Measurements from ENCODE around the gene SCG5. TPM values are rescaled to one million over a fixed set of nuclear protein-coding genes. Genes with fewer than 3 reads are reported as not detected.

SCG5 gene
- total and polyA plus RNA-seq, 2 of the 13 experiments (the other 11 are each of a cell fraction or from before 2014, with no cell fraction given), result 2.3 to 3.5 TPM

DNA sequence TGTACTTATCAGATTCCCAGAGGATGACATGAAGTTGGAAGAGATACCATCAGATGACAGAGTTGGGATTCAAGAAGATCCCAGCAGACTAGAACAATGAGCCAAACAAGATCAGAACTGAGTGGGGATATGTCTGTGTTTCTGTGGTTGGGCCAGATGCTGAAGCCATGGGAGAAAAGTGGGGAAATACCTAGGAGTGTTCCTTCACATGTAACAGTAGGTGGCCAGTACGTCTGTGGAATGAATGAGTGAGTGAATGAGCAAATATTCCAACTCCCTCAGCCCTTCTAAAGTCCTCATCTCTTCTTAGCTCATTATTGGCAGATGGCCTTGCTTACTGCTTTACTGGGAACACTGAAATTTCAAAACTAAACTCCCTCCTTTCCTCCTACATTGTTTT is 44.1 kb downstream of the SCG5 start:
- no peaks in the 10 kb centered on the region for H3K27me3 ChIP-seq (ENCODE audit: control insufficient read depth in 1 of 2, insufficient read depth in 2 of 2, low read length in 2 of 2)
- intact Hi-C loops (cut with micrococcal nuclease; ENCODE audit: unreplicated experiment), result no loop called here
- no peaks in the 10 kb centered on the region for H3K9me3 ChIP-seq (ENCODE audit: low read length)
- H3K4me3 ChIP-seq (replicated peaks in 1 of 3; ENCODE audit: insufficient read depth in 1 of 3, low read depth in 2 of 3, low read length in 3 of 3), result no peak overlapping the region
- FAIRE-seq, result no peak
- H3K4me2 ChIP-seq (ENCODE audit: low read depth, low read length), result no peak overlapping the region
- H3K9ac ChIP-seq (ENCODE audit: insufficient read depth, low read depth, low read length), result no peak overlapping the region
- no peak overlapping the region for H2AFZ ChIP-seq (ENCODE audit: low read length)
- peaks cover 18% of the 10 kb centered on the region for H3K4me1 ChIP-seq (ENCODE audit: insufficient read depth, low read length)
- no peak for ATAC-seq
- H3K27ac ChIP-seq (ENCODE audit: extremely low read length, insufficient read depth, low read length), result no peak overlapping the region
- no peaks in the 10 kb centered on the region for H3K36me3 ChIP-seq (replicated peaks in 1 of 2; ENCODE audit: control insufficient read depth in 1 of 2, insufficient read depth in 2 of 2, low read length in 2 of 2)
- WGBS (ENCODE audit: low lambda C conversion rate), result 100% methylated on average over 1 of the region's 1 CpG
- no peaks in the 10 kb centered on the region for H4K20me1 ChIP-seq (ENCODE audit: insufficient read depth, low read length)
- in situ Hi-C loops (cut with HindIII; ENCODE audit: extremely low pct_ligation_motif_present, low pct_unique_long_range_greater_than_20kb), result no loop called here
- no peaks in the 10 kb centered on the region for H3K79me2 ChIP-seq (ENCODE audit: insufficient read depth, low read length)
- CTCF ChIA-PET (ENCODE audit: low intra/inter-chr PET ratio, low total read pairs), result no interaction called here
- no peak for DNase-seq (ENCODE audit: low spot score)
- no peak for TF ChIP-seq ZNF552 (CRISPR knock-in tag; IDR thresholded peaks at IDR 0.05; ENCODE audit: borderline replicate concordance)
- TF ChIP-seq, protein P1, sequence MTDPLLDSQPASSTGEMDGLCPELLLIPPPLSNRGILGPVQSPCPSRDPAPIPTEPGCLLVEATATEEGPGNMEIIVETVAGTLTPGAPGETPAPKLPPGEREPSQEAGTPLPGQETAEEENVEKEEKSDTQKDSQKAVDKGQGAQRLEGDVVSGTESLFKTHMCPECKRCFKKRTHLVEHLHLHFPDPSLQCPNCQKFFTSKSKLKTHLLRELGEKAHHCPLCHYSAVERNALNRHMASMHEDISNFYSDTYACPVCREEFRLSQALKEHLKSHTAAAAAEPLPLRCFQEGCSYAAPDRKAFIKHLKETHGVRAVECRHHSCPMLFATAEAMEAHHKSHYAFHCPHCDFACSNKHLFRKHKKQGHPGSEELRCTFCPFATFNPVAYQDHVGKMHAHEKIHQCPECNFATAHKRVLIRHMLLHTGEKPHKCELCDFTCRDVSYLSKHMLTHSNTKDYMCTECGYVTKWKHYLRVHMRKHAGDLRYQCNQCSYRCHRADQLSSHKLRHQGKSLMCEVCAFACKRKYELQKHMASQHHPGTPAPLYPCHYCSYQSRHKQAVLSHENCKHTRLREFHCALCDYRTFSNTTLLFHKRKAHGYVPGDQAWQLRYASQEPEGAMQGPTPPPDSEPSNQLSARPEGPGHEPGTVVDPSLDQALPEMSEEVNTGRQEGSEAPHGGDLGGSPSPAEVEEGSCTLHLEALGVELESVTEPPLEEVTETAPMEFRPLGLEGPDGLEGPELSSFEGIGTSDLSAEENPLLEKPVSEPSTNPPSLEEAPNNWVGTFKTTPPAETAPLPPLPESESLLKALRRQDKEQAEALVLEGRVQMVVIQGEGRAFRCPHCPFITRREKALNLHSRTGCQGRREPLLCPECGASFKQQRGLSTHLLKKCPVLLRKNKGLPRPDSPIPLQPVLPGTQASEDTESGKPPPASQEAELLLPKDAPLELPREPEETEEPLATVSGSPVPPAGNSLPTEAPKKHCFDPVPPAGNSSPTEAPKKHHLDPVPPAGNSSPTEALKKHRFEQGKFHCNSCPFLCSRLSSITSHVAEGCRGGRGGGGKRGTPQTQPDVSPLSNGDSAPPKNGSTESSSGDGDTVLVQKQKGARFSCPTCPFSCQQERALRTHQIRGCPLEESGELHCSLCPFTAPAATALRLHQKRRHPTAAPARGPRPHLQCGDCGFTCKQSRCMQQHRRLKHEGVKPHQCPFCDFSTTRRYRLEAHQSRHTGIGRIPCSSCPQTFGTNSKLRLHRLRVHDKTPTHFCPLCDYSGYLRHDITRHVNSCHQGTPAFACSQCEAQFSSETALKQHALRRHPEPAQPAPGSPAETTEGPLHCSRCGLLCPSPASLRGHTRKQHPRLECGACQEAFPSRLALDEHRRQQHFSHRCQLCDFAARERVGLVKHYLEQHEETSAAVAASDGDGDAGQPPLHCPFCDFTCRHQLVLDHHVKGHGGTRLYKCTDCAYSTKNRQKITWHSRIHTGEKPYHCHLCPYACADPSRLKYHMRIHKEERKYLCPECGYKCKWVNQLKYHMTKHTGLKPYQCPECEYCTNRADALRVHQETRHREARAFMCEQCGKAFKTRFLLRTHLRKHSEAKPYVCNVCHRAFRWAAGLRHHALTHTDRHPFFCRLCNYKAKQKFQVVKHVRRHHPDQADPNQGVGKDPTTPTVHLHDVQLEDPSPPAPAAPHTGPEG (CRISPR knock-in tag; IDR thresholded peaks at IDR 0.05), result no peak
- TSS peak; percentile 11 for BruUV-seq (replicated peaks)
- POLR2A ChIA-PET, result no interaction called here

DNA sequence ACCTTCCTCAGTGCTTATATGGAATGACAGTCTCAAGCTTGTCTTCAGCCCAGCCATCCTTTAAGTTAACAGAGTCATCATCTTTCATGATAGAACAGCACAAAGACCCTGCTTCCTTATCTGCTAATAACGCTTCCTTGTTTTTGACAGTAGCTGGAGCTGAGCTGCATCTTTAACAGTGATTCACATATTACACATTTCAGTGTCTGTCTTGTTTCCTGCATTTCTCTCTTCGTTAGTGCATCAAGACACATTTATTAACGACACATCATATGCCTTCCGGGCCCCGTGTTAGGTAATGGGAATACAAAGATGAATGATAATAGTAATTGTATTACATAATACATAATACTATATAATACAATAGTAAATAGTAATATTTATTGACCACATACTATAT is 46.0 kb downstream of the SCG5 start:
- POLR2A ChIA-PET, result interaction anchor here (0.6 to 1.7 kb wide), 3 partner anchors 10 to 21 kb away, joined by 3 to 7 read pairs (median 4); no protein-coding TSS in a partner anchor
- H2AFZ ChIP-seq (ENCODE audit: low read length), result no peak overlapping the region
- no peak overlapping the region for H3K4me3 ChIP-seq (replicated peaks in 1 of 3; ENCODE audit: insufficient read depth in 1 of 3, low read depth in 2 of 3, low read length in 3 of 3)
- no TSS peak for BruUV-seq (replicated peaks)
- no peaks in the 10 kb centered on the region for H3K79me2 ChIP-seq (ENCODE audit: insufficient read depth, low read length)
- no peaks in the 10 kb centered on the region for H3K36me3 ChIP-seq (replicated peaks in 1 of 2; ENCODE audit: control insufficient read depth in 1 of 2, insufficient read depth in 2 of 2, low read length in 2 of 2)
- peaks cover 14% of the 10 kb centered on the region for H3K4me1 ChIP-seq (ENCODE audit: insufficient read depth, low read length)
- H3K9me3 ChIP-seq (ENCODE audit: low read length), result no peaks in the 10 kb centered on the region
- no peaks in the 10 kb centered on the region for H4K20me1 ChIP-seq (ENCODE audit: insufficient read depth, low read length)
- CTCF ChIA-PET (ENCODE audit: low intra/inter-chr PET ratio, low total read pairs), result no interaction called here
- WGBS (ENCODE audit: low lambda C conversion rate), result 91% methylated on average over 5 of the region's 5 CpGs
- intact Hi-C loops (cut with micrococcal nuclease; ENCODE audit: unreplicated experiment) (no loop called here), in situ Hi-C loops (cut with HindIII; ENCODE audit: extremely low pct_ligation_motif_present, low pct_unique_long_range_greater_than_20kb) (no loop called here)
- TF ChIP-seq, protein P2, sequence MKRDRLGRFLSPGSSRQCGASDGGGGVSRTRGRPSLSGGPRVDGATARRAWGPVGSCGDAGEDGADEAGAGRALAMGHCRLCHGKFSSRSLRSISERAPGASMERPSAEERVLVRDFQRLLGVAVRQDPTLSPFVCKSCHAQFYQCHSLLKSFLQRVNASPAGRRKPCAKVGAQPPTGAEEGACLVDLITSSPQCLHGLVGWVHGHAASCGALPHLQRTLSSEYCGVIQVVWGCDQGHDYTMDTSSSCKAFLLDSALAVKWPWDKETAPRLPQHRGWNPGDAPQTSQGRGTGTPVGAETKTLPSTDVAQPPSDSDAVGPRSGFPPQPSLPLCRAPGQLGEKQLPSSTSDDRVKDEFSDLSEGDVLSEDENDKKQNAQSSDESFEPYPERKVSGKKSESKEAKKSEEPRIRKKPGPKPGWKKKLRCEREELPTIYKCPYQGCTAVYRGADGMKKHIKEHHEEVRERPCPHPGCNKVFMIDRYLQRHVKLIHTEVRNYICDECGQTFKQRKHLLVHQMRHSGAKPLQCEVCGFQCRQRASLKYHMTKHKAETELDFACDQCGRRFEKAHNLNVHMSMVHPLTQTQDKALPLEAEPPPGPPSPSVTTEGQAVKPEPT (CRISPR knock-in tag; IDR thresholded peaks at IDR 0.05; ENCODE audit: low read depth), result no peak
- TF ChIP-seq SP1 (IDR thresholded peaks at IDR 0.05), result no peak
- TF ChIP-seq SP1 (CRISPR knock-in tag; IDR thresholded peaks at IDR 0.05), result no peak
- TF ChIP-seq GTF3A (CRISPR knock-in tag; conservative IDR thresholded peaks at IDR 0.05), result no peak
- TF ChIP-seq ZNF776 (CRISPR knock-in tag; IDR thresholded peaks at IDR 0.05), result no peak
- TF ChIP-seq, protein P3, sequence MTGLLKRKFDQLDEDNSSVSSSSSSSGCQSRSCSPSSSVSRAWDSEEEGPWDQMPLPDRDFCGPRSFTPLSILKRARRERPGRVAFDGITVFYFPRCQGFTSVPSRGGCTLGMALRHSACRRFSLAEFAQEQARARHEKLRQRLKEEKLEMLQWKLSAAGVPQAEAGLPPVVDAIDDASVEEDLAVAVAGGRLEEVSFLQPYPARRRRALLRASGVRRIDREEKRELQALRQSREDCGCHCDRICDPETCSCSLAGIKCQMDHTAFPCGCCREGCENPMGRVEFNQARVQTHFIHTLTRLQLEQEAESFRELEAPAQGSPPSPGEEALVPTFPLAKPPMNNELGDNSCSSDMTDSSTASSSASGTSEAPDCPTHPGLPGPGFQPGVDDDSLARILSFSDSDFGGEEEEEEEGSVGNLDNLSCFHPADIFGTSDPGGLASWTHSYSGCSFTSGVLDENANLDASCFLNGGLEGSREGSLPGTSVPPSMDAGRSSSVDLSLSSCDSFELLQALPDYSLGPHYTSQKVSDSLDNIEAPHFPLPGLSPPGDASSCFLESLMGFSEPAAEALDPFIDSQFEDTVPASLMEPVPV (CRISPR knock-in tag; IDR thresholded peaks at IDR 0.05), result no peak
- TF ChIP-seq SP4 (CRISPR knock-in tag; IDR thresholded peaks at IDR 0.05), result no peak
- FAIRE-seq, result no peak
- no peak overlapping the region for H3K9ac ChIP-seq (ENCODE audit: insufficient read depth, low read depth, low read length)
- H3K27ac ChIP-seq (ENCODE audit: extremely low read length, insufficient read depth, low read length), result no peak overlapping the region
- no peak for DNase-seq (ENCODE audit: low spot score)
- no peak overlapping the region for H3K4me2 ChIP-seq (ENCODE audit: low read depth, low read length)
- no peak for ATAC-seq
- H3K27me3 ChIP-seq (ENCODE audit: control insufficient read depth in 1 of 2, insufficient read depth in 2 of 2, low read length in 2 of 2), result no peaks in the 10 kb centered on the region
